ENCODE results near the gene KIF14. TPM values are rescaled to one million over a fixed set of nuclear protein-coding genes. Genes with fewer than 3 reads are reported as not detected.

KIF14 gene
- total and polyA plus RNA-seq, 2 of the 13 experiments (the other 11 are each of a cell fraction or from before 2014, with no cell fraction given), result 3.3 to 11.2 TPM

- TF ChIP-seq, protein P1, sequence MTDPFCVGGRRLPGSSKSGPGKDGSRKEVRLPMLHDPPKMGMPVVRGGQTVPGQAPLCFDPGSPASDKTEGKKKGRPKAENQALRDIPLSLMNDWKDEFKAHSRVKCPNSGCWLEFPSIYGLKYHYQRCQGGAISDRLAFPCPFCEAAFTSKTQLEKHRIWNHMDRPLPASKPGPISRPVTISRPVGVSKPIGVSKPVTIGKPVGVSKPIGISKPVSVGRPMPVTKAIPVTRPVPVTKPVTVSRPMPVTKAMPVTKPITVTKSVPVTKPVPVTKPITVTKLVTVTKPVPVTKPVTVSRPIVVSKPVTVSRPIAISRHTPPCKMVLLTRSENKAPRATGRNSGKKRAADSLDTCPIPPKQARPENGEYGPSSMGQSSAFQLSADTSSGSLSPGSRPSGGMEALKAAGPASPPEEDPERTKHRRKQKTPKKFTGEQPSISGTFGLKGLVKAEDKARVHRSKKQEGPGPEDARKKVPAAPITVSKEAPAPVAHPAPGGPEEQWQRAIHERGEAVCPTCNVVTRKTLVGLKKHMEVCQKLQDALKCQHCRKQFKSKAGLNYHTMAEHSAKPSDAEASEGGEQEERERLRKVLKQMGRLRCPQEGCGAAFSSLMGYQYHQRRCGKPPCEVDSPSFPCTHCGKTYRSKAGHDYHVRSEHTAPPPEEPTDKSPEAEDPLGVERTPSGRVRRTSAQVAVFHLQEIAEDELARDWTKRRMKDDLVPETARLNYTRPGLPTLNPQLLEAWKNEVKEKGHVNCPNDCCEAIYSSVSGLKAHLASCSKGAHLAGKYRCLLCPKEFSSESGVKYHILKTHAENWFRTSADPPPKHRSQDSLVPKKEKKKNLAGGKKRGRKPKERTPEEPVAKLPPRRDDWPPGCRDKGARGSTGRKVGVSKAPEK (CRISPR knock-in tag; IDR thresholded peaks at IDR 0.05; ENCODE audit: borderline replicate concordance), result no peak
- TF ChIP-seq ZNF691 (CRISPR knock-in tag; IDR thresholded peaks at IDR 0.05; ENCODE audit: borderline replicate concordance, low read depth), result no peak
Observed at GRCh38 chr1:200524092-200524491, 96.5 kb downstream of the KIF14 start (continued).

GRCh38 chr1:200520735-200521134 lies 99.8 kb downstream of the KIF14 start:
- intact Hi-C loops (cut with micrococcal nuclease; ENCODE audit: unreplicated experiment), result no loop called here
- no peaks in the 10 kb centered on the region for H3K4me1 ChIP-seq (ENCODE audit: insufficient read depth, low read length)
- H3K9ac ChIP-seq (ENCODE audit: insufficient read depth, low read depth, low read length), result no peak overlapping the region
- H3K9me3 ChIP-seq (ENCODE audit: low read length), result no peaks in the 10 kb centered on the region
- FAIRE-seq, result no peak
- no peaks in the 10 kb centered on the region; a peak in 1 of 5 replicates for H3K27me3 ChIP-seq (ENCODE audit: control insufficient read depth in 1 of 2, insufficient read depth in 2 of 2, low read length in 2 of 2)
- H4K20me1 ChIP-seq (ENCODE audit: insufficient read depth, low read length), result no peaks in the 10 kb centered on the region
- no peak overlapping the region for H3K4me2 ChIP-seq (ENCODE audit: low read depth, low read length)
- ATAC-seq, result no peak
- H2AFZ ChIP-seq (ENCODE audit: low read length), result no peak overlapping the region
- CTCF ChIA-PET (ENCODE audit: low intra/inter-chr PET ratio, low total read pairs), result no interaction called here
- no peak overlapping the region for H3K4me3 ChIP-seq (replicated peaks in 1 of 3; ENCODE audit: insufficient read depth in 1 of 3, low read depth in 2 of 3, low read length in 3 of 3)
- no peak overlapping the region for H3K27ac ChIP-seq (ENCODE audit: extremely low read length, insufficient read depth, low read length)
- H3K36me3 ChIP-seq (replicated peaks in 1 of 2; ENCODE audit: control insufficient read depth in 1 of 2, insufficient read depth in 2 of 2, low read length in 2 of 2), result no peaks in the 10 kb centered on the region
- in situ Hi-C loops (cut with HindIII; ENCODE audit: extremely low pct_ligation_motif_present, low pct_unique_long_range_greater_than_20kb), result no loop called here
- no peaks in the 10 kb centered on the region for H3K79me2 ChIP-seq (ENCODE audit: insufficient read depth, low read length)
- 66% methylated on average over 8 of the region's 8 CpGs for WGBS (ENCODE audit: low lambda C conversion rate)
- POLR2A ChIA-PET, result no interaction called here
- TF ChIP-seq MZF1 (CRISPR knock-in tag; IDR thresholded peaks at IDR 0.05; ENCODE audit: borderline replicate concordance), result no peak
- DNase-seq (ENCODE audit: low spot score), result no peak
- BruUV-seq (replicated peaks), result no TSS peak
